ENCODE measurements around the gene PKDCC. TPM values are rescaled to one million over a fixed set of nuclear protein-coding genes. Genes with fewer than 3 reads are reported as not detected.

Gene PKDCC
- total and polyA plus RNA-seq, 2 of the 8 experiments (the other 6 are each of a cell fraction or from before 2014, with no cell fraction given): 49.9 to 80.1 TPM

GRCh38 chr2:42030829-42031228 lies 17.0 kb upstream of the PKDCC start:
- no peak for FAIRE-seq
- Histone ChIP-seq H3K4me2 (ENCODE audit: insufficient read depth in 1 of 2, low read depth in 2 of 2, low read length in 2 of 2) (peak overlapping the region in 1 of 2 experiments; percentile 38; a peak in 2 of 4 replicates), H2AFZ (ENCODE audit: low read length) (no peak overlapping the region)
- TF ChIP-seq POLR2AphosphoS5 (IDR thresholded peaks at IDR 0.05; ENCODE audit: low read depth, low read length): no peak
- no peak for TF ChIP-seq TCF12 (IDR thresholded peaks at IDR 0.05; ENCODE audit: low read depth, low read length)
- no peak for TF ChIP-seq TAF7 (optimal IDR thresholded peaks at IDR 0.05; ENCODE audit: borderline replicate concordance, low read depth, low read length)
- TF ChIP-seq GTF2F1 (IDR thresholded peaks at IDR 0.05; ENCODE audit: borderline replicate concordance, low read depth, low read length): no peak
- TF ChIP-seq SIRT6 (IDR thresholded peaks at IDR 0.05; ENCODE audit: low read length): no peak
- no peak for TF ChIP-seq HDAC6 (IDR thresholded peaks at IDR 0.05; ENCODE audit: low read depth, low read length)
- TF ChIP-seq JUN (IDR thresholded peaks at IDR 0.05; ENCODE audit: low read depth, low read length): no peak
- TF ChIP-seq, protein P1, sequence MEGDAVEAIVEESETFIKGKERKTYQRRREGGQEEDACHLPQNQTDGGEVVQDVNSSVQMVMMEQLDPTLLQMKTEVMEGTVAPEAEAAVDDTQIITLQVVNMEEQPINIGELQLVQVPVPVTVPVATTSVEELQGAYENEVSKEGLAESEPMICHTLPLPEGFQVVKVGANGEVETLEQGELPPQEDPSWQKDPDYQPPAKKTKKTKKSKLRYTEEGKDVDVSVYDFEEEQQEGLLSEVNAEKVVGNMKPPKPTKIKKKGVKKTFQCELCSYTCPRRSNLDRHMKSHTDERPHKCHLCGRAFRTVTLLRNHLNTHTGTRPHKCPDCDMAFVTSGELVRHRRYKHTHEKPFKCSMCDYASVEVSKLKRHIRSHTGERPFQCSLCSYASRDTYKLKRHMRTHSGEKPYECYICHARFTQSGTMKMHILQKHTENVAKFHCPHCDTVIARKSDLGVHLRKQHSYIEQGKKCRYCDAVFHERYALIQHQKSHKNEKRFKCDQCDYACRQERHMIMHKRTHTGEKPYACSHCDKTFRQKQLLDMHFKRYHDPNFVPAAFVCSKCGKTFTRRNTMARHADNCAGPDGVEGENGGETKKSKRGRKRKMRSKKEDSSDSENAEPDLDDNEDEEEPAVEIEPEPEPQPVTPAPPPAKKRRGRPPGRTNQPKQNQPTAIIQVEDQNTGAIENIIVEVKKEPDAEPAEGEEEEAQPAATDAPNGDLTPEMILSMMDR (IDR thresholded peaks at IDR 0.05; ENCODE audit: control extremely low read depth in 1 of 3, insufficient read depth in 1 of 3, low read depth in 1 of 3, low read length in 3 of 3): no peak
- TF ChIP-seq SRF (IDR thresholded peaks at IDR 0.05; ENCODE audit: low read depth, low read length): no peak
- TF ChIP-seq SP1 (IDR thresholded peaks at IDR 0.05; ENCODE audit: low read depth, low read length): no peak
- no peak for TF ChIP-seq JUND (IDR thresholded peaks at IDR 0.05; ENCODE audit: low read length)
- no peak for TF ChIP-seq PHF8 (conservative IDR thresholded peaks at IDR 0.05; ENCODE audit: low read depth, low read length)

More at GRCh38 chr2:42030829-42031228, 17.0 kb upstream of the PKDCC start:
- Histone ChIP-seq H2AK5ac (ENCODE audit: low read depth, low read length) (peak overlapping the region; percentile 41; the same call in 1 of the 2 replicates), H3K14ac (ENCODE audit: insufficient read length) (no peak overlapping the region), H4K20me1 (replicated peaks in 1 of 2; ENCODE audit: control insufficient read depth in 1 of 2, insufficient read depth in 2 of 2, low read length in 2 of 2) (no peaks in the 10 kb centered on the region), H3K27ac (ENCODE audit: low read depth, low read length) (no peak overlapping the region), H3K4me3 (ENCODE audit: extremely low read depth in 1 of 4, insufficient read depth in 2 of 4, low read depth in 3 of 4, low read length in 4 of 4) (no peak overlapping the region), H4K91ac (replicated peaks; ENCODE audit: insufficient read length, low read length) (peak overlapping the region; percentile 71), H3K18ac (ENCODE audit: extremely low read depth, low read length) (peak overlapping the region; percentile 86), H2BK15ac (ENCODE audit: low read length) (no peak overlapping the region), H2BK20ac (ENCODE audit: low read length) (peak overlapping the region; percentile 100), H4K5ac (ENCODE audit: insufficient read length, low read depth, low read length) (peak overlapping the region; percentile 18), H3K79me2 (ENCODE audit: control insufficient read depth in 1 of 2, insufficient read depth in 2 of 2, low read length in 2 of 2) (no peaks in the 10 kb centered on the region), H2BK12ac (ENCODE audit: low read depth, low read length) (peak overlapping the region; percentile 98), H3K9ac (replicated peaks in 1 of 4; ENCODE audit: extremely low read depth in 1 of 4, low read depth in 3 of 4, low read length in 3 of 4) (no peak overlapping the region), H3K36me3 (ENCODE audit: control insufficient read depth in 2 of 4, insufficient read depth in 4 of 4, low read length in 3 of 4) (no peaks in the 10 kb centered on the region), H3K4ac (replicated peaks; ENCODE audit: insufficient read length, low read depth, low read length) (peak overlapping the region; percentile 64), H2BK5ac (ENCODE audit: low read depth, low read length) (peak overlapping the region; percentile 89; the same call in 1 of the 2 replicates), H2BK120ac (replicated peaks; ENCODE audit: low read depth, low read length) (peak overlapping the region; percentile 1), H3K4me1 (replicated peaks in 1 of 4; ENCODE audit: control insufficient read depth in 3 of 4, insufficient read depth in 4 of 4, low read length in 3 of 4) (peaks cover 16 to 33% (median 21%) of the 10 kb centered on the region in 4 experiments), H3K79me1 (ENCODE audit: low read depth, low read length) (no peaks in the 10 kb centered on the region), H3K23ac (ENCODE audit: insufficient read length) (no peak overlapping the region), H3K27me3 (replicated peaks in 1 of 4; ENCODE audit: control insufficient read depth in 3 of 4, extremely low read depth in 1 of 4, insufficient read depth in 3 of 4, low read length in 3 of 4) (peaks cover 0 to 12% (median 7%) of the 10 kb centered on the region in 4 experiments; a peak in 3 of 7 replicates), H3K23me2 (ENCODE audit: low read depth, low read length) (no peaks in the 10 kb centered on the region), H3K9me3 (ENCODE audit: insufficient read depth in 2 of 2, low read depth in 1 of 2, low read length in 1 of 2) (no peaks in the 10 kb centered on the region), H3K56ac (replicated peaks; ENCODE audit: insufficient read length, low read depth, low read length) (no peak overlapping the region), H4K8ac (ENCODE audit: extremely low read depth, insufficient read depth, low read length) (no peak overlapping the region; the same call in 1 of the 2 replicates)
- POLR2A ChIA-PET (ENCODE audit: partially characterized antibody): interaction anchor here (2.6 to 5.9 kb wide), 2 partner anchors 10 to 17 kb away, joined by 6 to 46 read pairs; partner anchors contain the start of gene PKDCC
- 83% methylated on average over 1 of the region's 1 CpG; no CpG with 5 or more reads in 1 of the 2 experiments for WGBS, 2 experiments (ENCODE audit: extremely low coverage in 1 of 2, insufficient coverage in 1 of 2, insufficient read length in 1 of 2, insufficient replicate concordance in 2 of 2, low coverage in 1 of 2, low lambda C conversion rate in 2 of 2, missing lambda C conversion rate in 1 of 2)
- DNase-seq (ENCODE audit: low read depth in 1 of 2, low spot score in 2 of 2): no peak
- CTCF ChIA-PET (ENCODE audit: partially characterized antibody): interaction anchor here (1.6 to 2.5 kb wide), 4 partner anchors 10 to 83 kb away, joined by 4 to 12 read pairs (median 8); no protein-coding TSS in a partner anchor
